HFFc6 (cell line): ENCODE measurements around the gene ADGRA1. TPM values are rescaled to one million over a fixed set of nuclear protein-coding genes. Genes with fewer than 3 reads are reported as not detected.

Experiments
- DNase-seq: peaks from one replicate; pipeline ENCODE4 v3.0.0-alpha.2; 2018
- H3K27ac Mint-ChIP-seq: 2 replicates; pipeline ENCODE4 v1.8.0; 2020; ENCODE audit warnings: mild to moderate bottlenecking, mixed read lengths
- H3K27me3 Mint-ChIP-seq: 2 replicates; pipeline ENCODE4 v1.8.0; 2021; ENCODE audit warnings: mild to moderate bottlenecking, moderate library complexity, mixed read lengths; ENCODE audit not compliant: insufficient read depth
- H3K36me3 Mint-ChIP-seq: 2 replicates; pipeline ENCODE4 v1.8.0; 2021; ENCODE audit warnings: low read depth, mixed read lengths
- H3K4me1 Mint-ChIP-seq: 2 replicates; pipeline ENCODE4 v1.8.0; 2020; ENCODE audit warnings: low read depth, mixed read lengths
- H3K4me3 Mint-ChIP-seq: 2 replicates; pipeline ENCODE4 v1.8.0; 2020; ENCODE audit warnings: mild to moderate bottlenecking, moderate library complexity, mixed read lengths
- H3K9me3 Mint-ChIP-seq: 2 replicates; pipeline ENCODE4 v1.8.0; 2020; ENCODE audit warnings: mild to moderate bottlenecking, mixed read lengths
- total RNA-seq, 6 experiments: library from RNA; stranded (reverse); fragmentation: NEBNext Ultra II Directional; extraction: Animal tissue kit (Norgen Biotek cat#: 25700); gene quantifications; 2 replicates in 1 of 6; 3 replicates in 5 of 6; pipeline ENCODE4 v1.2.3, GENCODE V29; 2021
- TF ChIP-seq, protein P1 (sequence below): fragments of 200-600 bp; sonication (generic); IDR thresholded peaks from 2 replicates; pipeline ENCODE4 v1.5.0; 2021; ENCODE audit warnings: antibody characterized with exemption, mild to moderate bottlenecking

ADGRA1 gene
- total RNA-seq, 6 experiments from 2014 or later: not detected

DNA sequence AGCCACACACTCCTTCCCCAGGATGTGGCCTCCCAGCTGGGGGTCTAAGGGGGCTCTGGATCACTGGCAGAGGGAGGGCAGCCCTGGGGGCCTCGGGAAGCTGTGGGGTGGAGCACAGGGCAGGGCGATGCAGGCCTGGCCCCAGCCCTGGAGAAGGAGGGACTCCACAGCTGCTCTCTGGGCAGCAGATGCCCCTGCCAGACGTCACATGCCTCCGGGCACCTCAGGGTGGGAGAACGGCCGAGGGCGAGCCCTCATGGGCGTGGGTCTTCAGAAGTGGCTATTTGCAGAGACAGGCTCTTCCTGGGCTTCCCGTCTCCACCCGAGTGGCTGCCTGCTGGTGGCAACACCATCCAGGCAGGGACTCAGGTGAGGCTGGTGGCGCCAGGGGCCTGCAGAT, 16.0 kb upstream of the ADGRA1 start:
- Mint-ChIP-seq H3K4me3 (no peak overlapping the region), H3K27me3 (peaks cover 13% of the 10 kb centered on the region)
- TF ChIP-seq, protein P1, sequence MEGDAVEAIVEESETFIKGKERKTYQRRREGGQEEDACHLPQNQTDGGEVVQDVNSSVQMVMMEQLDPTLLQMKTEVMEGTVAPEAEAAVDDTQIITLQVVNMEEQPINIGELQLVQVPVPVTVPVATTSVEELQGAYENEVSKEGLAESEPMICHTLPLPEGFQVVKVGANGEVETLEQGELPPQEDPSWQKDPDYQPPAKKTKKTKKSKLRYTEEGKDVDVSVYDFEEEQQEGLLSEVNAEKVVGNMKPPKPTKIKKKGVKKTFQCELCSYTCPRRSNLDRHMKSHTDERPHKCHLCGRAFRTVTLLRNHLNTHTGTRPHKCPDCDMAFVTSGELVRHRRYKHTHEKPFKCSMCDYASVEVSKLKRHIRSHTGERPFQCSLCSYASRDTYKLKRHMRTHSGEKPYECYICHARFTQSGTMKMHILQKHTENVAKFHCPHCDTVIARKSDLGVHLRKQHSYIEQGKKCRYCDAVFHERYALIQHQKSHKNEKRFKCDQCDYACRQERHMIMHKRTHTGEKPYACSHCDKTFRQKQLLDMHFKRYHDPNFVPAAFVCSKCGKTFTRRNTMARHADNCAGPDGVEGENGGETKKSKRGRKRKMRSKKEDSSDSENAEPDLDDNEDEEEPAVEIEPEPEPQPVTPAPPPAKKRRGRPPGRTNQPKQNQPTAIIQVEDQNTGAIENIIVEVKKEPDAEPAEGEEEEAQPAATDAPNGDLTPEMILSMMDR: no peak

DNA sequence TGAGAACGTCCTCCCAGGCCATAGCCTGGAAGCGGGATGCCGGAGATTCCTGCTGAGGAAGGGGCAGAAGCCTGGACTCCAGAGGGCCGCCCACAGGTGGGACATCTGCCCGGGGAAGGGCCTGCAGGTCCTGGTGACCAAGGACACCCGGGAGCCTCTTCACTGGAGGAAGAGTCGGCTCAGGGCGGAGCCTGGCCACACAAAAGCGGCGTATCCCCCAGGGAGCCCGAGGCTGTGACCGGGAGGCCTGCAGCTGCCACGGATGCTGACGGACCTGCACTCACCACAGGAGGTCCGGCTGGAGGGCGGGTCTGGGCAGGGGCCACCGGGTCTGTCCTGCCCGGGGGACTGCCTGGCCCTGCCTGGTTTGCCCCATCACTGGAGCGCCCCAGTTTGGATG, 15.5 kb upstream of the ADGRA1 start:
- no peak overlapping the region for H3K27ac Mint-ChIP-seq

More for the DNA sequence above, 16.0 kb upstream of the ADGRA1 start:
- no peak overlapping the region for H3K27ac Mint-ChIP-seq
- H3K36me3 Mint-ChIP-seq: no peaks in the 10 kb centered on the region
- H3K9me3 Mint-ChIP-seq: peaks cover 26% of the 10 kb centered on the region; the same call in 1 of the 2 replicates
- no peaks in the 10 kb centered on the region for H3K4me1 Mint-ChIP-seq
- no peak for DNase-seq

DNA sequence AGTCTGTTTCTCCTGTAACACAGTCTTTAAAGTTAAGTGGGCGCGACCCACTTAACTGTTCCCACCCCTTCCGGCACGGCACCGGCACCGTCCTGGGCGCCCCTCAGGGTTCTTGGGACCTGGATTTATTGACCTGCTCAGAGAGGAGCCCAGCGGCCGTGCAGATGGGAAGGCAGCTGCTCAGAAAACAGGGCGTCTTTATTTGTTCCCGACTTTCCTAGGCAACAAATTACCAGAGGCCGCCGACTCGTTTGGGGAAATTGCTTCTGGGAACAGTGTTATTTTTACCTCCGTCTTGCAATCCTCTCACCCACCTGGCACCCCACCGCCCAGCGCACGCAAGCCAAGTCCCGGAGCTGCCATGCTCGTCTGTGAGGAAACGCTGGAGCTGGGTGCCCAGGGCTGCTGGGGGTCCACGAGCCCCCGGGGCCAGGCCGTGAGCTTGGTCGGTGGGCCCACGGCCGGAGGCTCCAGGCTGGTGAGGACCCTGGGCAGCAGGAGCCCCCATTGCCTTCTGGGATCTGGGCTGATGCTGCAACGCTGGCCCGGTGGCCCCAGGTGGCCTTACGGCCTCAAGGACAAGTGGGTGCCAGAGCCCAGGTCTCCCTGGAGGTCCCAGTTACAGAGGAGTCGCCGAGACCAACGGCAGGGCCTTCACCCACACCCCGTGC, 14.9 kb upstream of the ADGRA1 start:
- no peak overlapping the region for H3K4me3 Mint-ChIP-seq
- H3K27ac Mint-ChIP-seq: no peak overlapping the region
- no peak for DNase-seq
- H3K27me3 Mint-ChIP-seq: peaks cover 13% of the 10 kb centered on the region
- H3K36me3 Mint-ChIP-seq: no peaks in the 10 kb centered on the region
- no peaks in the 10 kb centered on the region for H3K4me1 Mint-ChIP-seq
- TF ChIP-seq, protein P1: no peak
- H3K9me3 Mint-ChIP-seq: peaks cover 26% of the 10 kb centered on the region; the same call in 1 of the 2 replicates

More for the DNA sequence above, 15.5 kb upstream of the ADGRA1 start:
- Mint-ChIP-seq H3K36me3 (no peaks in the 10 kb centered on the region), H3K4me1 (no peaks in the 10 kb centered on the region), H3K4me3 (no peak overlapping the region), H3K9me3 (peaks cover 26% of the 10 kb centered on the region; the same call in 1 of the 2 replicates), H3K27me3 (peaks cover 13% of the 10 kb centered on the region)
- no peak for DNase-seq
- TF ChIP-seq, protein P1: no peak

DNA sequence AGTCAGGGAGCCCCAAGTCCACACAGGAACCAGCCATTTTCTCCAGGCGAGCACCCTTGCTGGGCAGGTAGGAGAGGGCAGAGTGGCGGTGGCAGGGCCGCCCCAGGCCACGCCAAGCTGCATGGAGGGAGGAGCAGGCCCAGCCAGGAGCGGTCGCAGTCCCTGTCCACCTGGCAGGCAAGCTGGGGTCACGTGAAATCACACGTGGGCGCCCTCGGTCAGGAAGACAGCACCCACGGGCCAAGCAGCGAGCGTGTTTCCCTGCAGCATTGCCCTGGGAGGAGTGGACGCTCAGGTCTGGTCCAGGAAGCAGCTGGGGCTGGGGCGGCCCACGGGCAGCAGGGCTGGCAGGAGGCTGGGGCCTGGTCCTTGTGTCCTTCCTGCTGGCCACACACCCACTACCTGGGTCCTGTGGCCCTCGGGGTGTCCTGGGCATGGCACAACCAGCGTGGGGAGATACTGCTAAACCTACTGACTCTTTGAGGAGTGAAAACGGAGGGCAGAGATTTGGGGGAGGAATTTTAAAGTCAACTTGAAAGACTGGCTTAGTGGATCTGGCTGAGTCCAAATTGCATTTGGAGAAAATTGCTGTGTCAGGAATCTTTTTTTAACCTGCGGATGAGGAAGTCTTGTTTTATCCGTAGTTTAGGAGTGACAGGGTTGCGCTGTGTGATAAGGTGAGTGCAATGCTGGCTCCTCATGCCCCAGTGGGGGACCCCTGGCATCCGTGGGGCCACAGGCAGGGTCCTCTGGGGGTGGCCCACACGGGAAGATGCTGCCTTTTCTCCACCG, 12.2 kb upstream of the ADGRA1 start:
- TF ChIP-seq, protein P1: no peak
- Mint-ChIP-seq H3K4me3 (no peak overlapping the region), H3K27me3 (peaks cover 9% of the 10 kb centered on the region), H3K9me3 (peaks cover 34% of the 10 kb centered on the region; the same call in 1 of the 2 replicates), H3K4me1 (no peaks in the 10 kb centered on the region), H3K36me3 (no peaks in the 10 kb centered on the region), H3K27ac (no peak overlapping the region)
- DNase-seq: no peak

DNA sequence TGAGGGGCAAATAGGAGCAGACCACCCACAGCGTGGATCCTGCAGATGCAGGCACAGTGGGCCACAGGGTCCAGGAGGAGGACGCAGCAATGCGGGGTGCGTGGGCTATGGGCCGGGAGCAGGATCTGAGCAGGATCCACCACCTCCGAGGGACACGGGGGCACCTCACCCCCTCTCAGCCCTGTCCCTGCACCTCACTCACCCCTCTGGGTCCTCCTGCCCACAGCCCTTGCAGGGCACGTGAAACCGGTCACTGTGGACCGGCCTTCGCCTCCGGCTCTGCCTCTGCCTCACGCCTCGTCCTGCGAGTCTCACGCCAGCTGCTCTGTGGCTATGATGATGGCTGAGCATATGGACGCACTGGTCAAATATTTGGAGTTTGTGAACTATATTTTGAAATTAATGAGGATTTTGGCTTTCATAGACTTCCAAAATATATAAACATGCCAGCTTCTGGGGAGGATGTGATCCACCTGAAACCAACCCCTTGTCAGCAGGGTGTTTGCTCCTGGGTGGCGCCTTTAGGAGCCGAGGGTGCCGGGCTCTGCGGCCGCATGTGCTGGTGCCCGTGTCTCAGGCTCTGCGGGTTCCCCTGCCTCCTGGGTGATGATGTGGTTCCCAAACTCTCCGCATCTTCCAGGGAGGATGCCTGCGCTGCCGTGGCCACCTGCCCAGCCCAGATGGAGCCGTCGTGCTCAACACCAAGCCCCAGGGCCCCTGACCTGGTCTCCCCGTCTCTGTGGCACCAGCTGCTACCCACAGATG, 11.3 kb upstream of the ADGRA1 start:
- Mint-ChIP-seq H3K27me3 (peaks cover 9% of the 10 kb centered on the region), H3K36me3 (no peaks in the 10 kb centered on the region), H3K27ac (no peak overlapping the region), H3K4me3 (no peak overlapping the region), H3K4me1 (no peaks in the 10 kb centered on the region), H3K9me3 (peaks cover 32% of the 10 kb centered on the region; the same call in 1 of the 2 replicates)
- TF ChIP-seq, protein P1: no peak
- DNase-seq: no peak
